Neuron (in vitro differentiated cells): ENCODE data around the gene EXOSC5.
"Not testable (repeated sequence)": the region's sequence is repeated elsewhere in the genome, so short reads cannot be mapped to it uniquely, and the experiment has no call there.

Source experiments
- H2AFZ ChIP-seq: one replicate; pipeline ENCODE4 v1.6.1; 2013; ENCODE audit warnings: low read depth, mild to moderate bottlenecking, inconsistent platforms, low read length, moderate library complexity
- H3K27me3 ChIP-seq: one replicate; pipeline ENCODE4 v1.6.1; 2013; ENCODE audit warnings: low read length; ENCODE audit not compliant: insufficient read depth
- H3K36me3 ChIP-seq: one replicate; pipeline ENCODE4 v1.6.1; 2013; ENCODE audit warnings: low read length; ENCODE audit not compliant: insufficient read depth
- H3K4me1 ChIP-seq: one replicate; pipeline ENCODE4 v1.6.1; 2013; ENCODE audit warnings: low read length; ENCODE audit not compliant: insufficient read depth
- H3K4me3 ChIP-seq: 2 replicates; pipeline ENCODE4 v1.5.1; 2013; ENCODE audit warnings: mild to moderate bottlenecking, low read length, moderate library complexity
- H3K9me3 ChIP-seq: one replicate; pipeline ENCODE4 v1.6.1; 2013; ENCODE audit warnings: low read length

The EXOSC5 gene

GRCh38 chr19:41397086-41398049, at the start of gene EXOSC5, which contains the start of gene BCKDHA:
TSS of gene EXOSC5 (minus strand) at chr19:41397359. CDS start at chr19:41397328, 31 bp downstream.
TSS of gene BCKDHA (plus strand) at chr19:41397818. CDS start at chr19:41397828, 10 bp downstream.
- no peaks in the 10 kb centered on the region for H3K36me3 ChIP-seq
- H3K27me3 ChIP-seq, result no peaks in the 10 kb centered on the region
- no peaks in the 10 kb centered on the region for H3K9me3 ChIP-seq
- H3K4me3 ChIP-seq, result peak within 1 kb of the TSS; percentile 93
- H3K4me1 ChIP-seq, result peaks cover 17% of the 10 kb centered on the region
- H2AFZ ChIP-seq, result peak within 1 kb of the TSS; percentile 73

- H3K4me3 ChIP-seq, result no peak overlapping the region
- H3K27me3 ChIP-seq, result no peaks in the 10 kb centered on the region
- H2AFZ ChIP-seq, result no peak overlapping the region
- H3K36me3 ChIP-seq, result no peaks in the 10 kb centered on the region
- H3K4me1 ChIP-seq, result no peaks in the 10 kb centered on the region
- no peaks in the 10 kb centered on the region for H3K9me3 ChIP-seq
Observed at GRCh38 chr19:41445575-41445974, 48.4 kb upstream of the EXOSC5 start.

- Histone ChIP-seq H3K4me1 (peaks cover under 1% of the 10 kb centered on the region), H2AFZ (no peak overlapping the region), H3K36me3 (no peaks in the 10 kb centered on the region), H3K27me3 (no peaks in the 10 kb centered on the region), H3K4me3 (no peak overlapping the region), H3K9me3 (no peaks in the 10 kb centered on the region)
Observed at GRCh38 chr19:41443813-41444455, 46.8 kb upstream of the EXOSC5 start.

- H2AFZ ChIP-seq, result no peak within 1 kb of the TSS
- H3K4me3 ChIP-seq, result no peak within 1 kb of the TSS
- H3K36me3 ChIP-seq, result peaks cover 6% of the 10 kb centered on the region
- no peaks in the 10 kb centered on the region for H3K27me3 ChIP-seq
- peaks cover 6% of the 10 kb centered on the region for H3K4me1 ChIP-seq
- no peaks in the 10 kb centered on the region for H3K9me3 ChIP-seq
Observed at GRCh38 chr19:41442473-41443355, 45.6 kb upstream of the EXOSC5 start, which contains the start of gene ERICH4. TSS of gene ERICH4 (plus strand) at chr19:41443156. CDS start at chr19:41443170, 14 bp downstream.

GRCh38 chr19:41441321-41441945, 44.3 kb upstream of the EXOSC5 start:
- Histone ChIP-seq H3K4me1 (peaks cover 6% of the 10 kb centered on the region), H3K4me3 (no peak overlapping the region), H3K27me3 (no peaks in the 10 kb centered on the region), H2AFZ (no peak overlapping the region), H3K9me3 (no peaks in the 10 kb centered on the region), H3K36me3 (peaks cover 7% of the 10 kb centered on the region)

GRCh38 chr19:41439441-41440222, 42.5 kb upstream of the EXOSC5 start, which contains the start of gene DMAC2:
TSS of gene DMAC2 (minus strand) at chr19:41439912. CDS start at chr19:41439899, 13 bp downstream.
- no peaks in the 10 kb centered on the region for H3K9me3 ChIP-seq
- peaks cover 6% of the 10 kb centered on the region for H3K4me1 ChIP-seq
- no peaks in the 10 kb centered on the region for H3K27me3 ChIP-seq
- H2AFZ ChIP-seq, result peak within 1 kb of the TSS; percentile 38
- peaks cover 7% of the 10 kb centered on the region for H3K36me3 ChIP-seq
- peak within 1 kb of the TSS; percentile 91 for H3K4me3 ChIP-seq

GRCh38 chr19:41437944-41438574, 40.9 kb upstream of the EXOSC5 start:
- Histone ChIP-seq H3K36me3 (peaks cover 13% of the 10 kb centered on the region), H3K4me3 (no peak overlapping the region), H3K4me1 (peaks cover 6% of the 10 kb centered on the region), H3K27me3 (no peaks in the 10 kb centered on the region), H3K9me3 (no peaks in the 10 kb centered on the region), H2AFZ (no peak overlapping the region)

GRCh38 chr19:41436674-41436951, 39.5 kb upstream of the EXOSC5 start:
- Histone ChIP-seq H2AFZ (no peak overlapping the region), H3K27me3 (no peaks in the 10 kb centered on the region), H3K4me3 (no peak overlapping the region), H3K36me3 (peaks cover 27% of the 10 kb centered on the region), H3K9me3 (no peaks in the 10 kb centered on the region), H3K4me1 (peaks cover 6% of the 10 kb centered on the region)

GRCh38 chr19:41435936-41436673, 38.9 kb upstream of the EXOSC5 start:
- H3K9me3 ChIP-seq, result no peaks in the 10 kb centered on the region
- peaks cover 30% of the 10 kb centered on the region for H3K36me3 ChIP-seq
- H3K4me3 ChIP-seq, result no peak overlapping the region
- no peak overlapping the region for H2AFZ ChIP-seq
- H3K4me1 ChIP-seq, result peaks cover 6% of the 10 kb centered on the region
- H3K27me3 ChIP-seq, result no peaks in the 10 kb centered on the region

GRCh38 chr19:41435376-41435775, 38.2 kb upstream of the EXOSC5 start:
- H2AFZ ChIP-seq, H3K4me1 ChIP-seq, H3K4me3 ChIP-seq, H3K27me3 ChIP-seq, H3K9me3 ChIP-seq: not testable (repeated sequence)
- peaks cover 35% of the 10 kb centered on the region for H3K36me3 ChIP-seq

GRCh38 chr19:41434450-41434849, 37.3 kb upstream of the EXOSC5 start:
- H2AFZ ChIP-seq, result no peak overlapping the region
- no peaks in the 10 kb centered on the region for H3K27me3 ChIP-seq
- peaks cover 35% of the 10 kb centered on the region for H3K36me3 ChIP-seq
- H3K9me3 ChIP-seq, result no peaks in the 10 kb centered on the region
- H3K4me3 ChIP-seq, result no peak overlapping the region
- peaks cover 6% of the 10 kb centered on the region for H3K4me1 ChIP-seq
